ENCODE results near the gene TOP2B. TPM values are rescaled to one million over a fixed set of nuclear protein-coding genes. Genes with fewer than 3 reads are reported as not detected.
A peak's percentile ranks its signal among the peaks of the same experiment; 100 is the strongest.

TOP2B gene
- total RNA-seq, 1 experiment from 2014 or later, result 88.7 TPM

GRCh38 chr3:25572919-25573385, 91.8 kb downstream of the TOP2B start:
- Mint-ChIP-seq H3K4me3 (ENCODE audit: unreplicated experiment) (no peak overlapping the region), H3K9me3 (ENCODE audit: unreplicated experiment) (no peaks in the 10 kb centered on the region), H3K27me3 (ENCODE audit: insufficient read depth, unreplicated experiment) (peaks cover 30% of the 10 kb centered on the region), H3K4me1 (ENCODE audit: insufficient read depth, unreplicated experiment) (peaks cover 8% of the 10 kb centered on the region), H3K36me3 (ENCODE audit: insufficient read depth, unreplicated experiment) (no peaks in the 10 kb centered on the region), H3K27ac (ENCODE audit: low read depth, unreplicated experiment) (no peak overlapping the region)
- TF ChIP-seq CTCF (IDR thresholded peaks at IDR 0.05; ENCODE audit: unreplicated experiment), result no peak
- intact Hi-C loops (cut with micrococcal nuclease), result no loop called here
- BruUV-seq (replicated peaks), result no TSS peak
- peak; percentile 37 for DNase-seq (ENCODE audit: unreplicated experiment)
- POLR2A ChIA-PET, result interaction anchor here (0.7 kb wide), 1 partner anchor 9 kb away, joined by 4 read pairs; no protein-coding TSS in a partner anchor
- CTCF ChIA-PET, result interaction anchor here (0.6 to 1.3 kb wide), 2 partner anchors 20 to 327 kb away, joined by 3 to 4 read pairs; no protein-coding TSS in a partner anchor

- POLR2A ChIA-PET, result interaction anchor here (0.7 kb wide), 1 partner anchor 9 kb away, joined by 4 read pairs; no protein-coding TSS in a partner anchor
- Mint-ChIP-seq H3K27me3 (ENCODE audit: insufficient read depth, unreplicated experiment) (peaks cover 24% of the 10 kb centered on the region), H3K36me3 (ENCODE audit: insufficient read depth, unreplicated experiment) (no peaks in the 10 kb centered on the region), H3K4me1 (ENCODE audit: insufficient read depth, unreplicated experiment) (peaks cover 8% of the 10 kb centered on the region), H3K27ac (ENCODE audit: low read depth, unreplicated experiment) (no peak overlapping the region), H3K4me3 (ENCODE audit: unreplicated experiment) (no peak overlapping the region), H3K9me3 (ENCODE audit: unreplicated experiment) (no peaks in the 10 kb centered on the region)
- no peak for TF ChIP-seq CTCF (IDR thresholded peaks at IDR 0.05; ENCODE audit: unreplicated experiment)
- CTCF ChIA-PET, result interaction anchor here (1.1 to 1.3 kb wide), 2 partner anchors 19 to 20 kb away, joined by 3 read pairs; no protein-coding TSS in a partner anchor
- intact Hi-C loops (cut with micrococcal nuclease), result no loop called here
- BruUV-seq (replicated peaks), result no TSS peak
- no peak for DNase-seq (ENCODE audit: unreplicated experiment)
Measured at GRCh38 chr3:25572336-25572735, 92.4 kb downstream of the TOP2B start.

- intact Hi-C loops (cut with micrococcal nuclease), result no loop called here
- Mint-ChIP-seq H3K27ac (ENCODE audit: low read depth, unreplicated experiment) (no peak overlapping the region), H3K27me3 (ENCODE audit: insufficient read depth, unreplicated experiment) (peaks cover 14% of the 10 kb centered on the region), H3K36me3 (ENCODE audit: insufficient read depth, unreplicated experiment) (no peaks in the 10 kb centered on the region), H3K9me3 (ENCODE audit: unreplicated experiment) (no peaks in the 10 kb centered on the region), H3K4me1 (ENCODE audit: insufficient read depth, unreplicated experiment) (peaks cover 8% of the 10 kb centered on the region), H3K4me3 (ENCODE audit: unreplicated experiment) (no peak overlapping the region)
- ChIA-PET POLR2A (no interaction called here), CTCF (interaction anchor here (0.6 to 1.1 kb wide), 3 partner anchors 20 to 798 kb away, joined by 3 to 4 read pairs (median 3); no protein-coding TSS in a partner anchor)
- DNase-seq (ENCODE audit: unreplicated experiment), result no peak
- no peak for TF ChIP-seq CTCF (IDR thresholded peaks at IDR 0.05; ENCODE audit: unreplicated experiment)
- BruUV-seq (replicated peaks), result no TSS peak
Measured at GRCh38 chr3:25571285-25571684, 93.4 kb downstream of the TOP2B start.

GRCh38 chr3:25568525-25569078, 96.1 kb downstream of the TOP2B start:
- TF ChIP-seq CTCF (IDR thresholded peaks at IDR 0.05; ENCODE audit: unreplicated experiment), result no peak
- H3K4me3 Mint-ChIP-seq (ENCODE audit: unreplicated experiment), result no peak overlapping the region
- H3K27me3 Mint-ChIP-seq (ENCODE audit: insufficient read depth, unreplicated experiment), result no peaks in the 10 kb centered on the region
- ChIA-PET POLR2A (interaction anchor here (0.6 kb wide), 1 partner anchor 623 kb away, joined by 3 read pairs; no protein-coding TSS in a partner anchor), CTCF (interaction anchor here (0.7 to 1.2 kb wide), 3 partner anchors 8 to 795 kb away, joined by 3 to 5 read pairs (median 4); no protein-coding TSS in a partner anchor)
- peaks cover 6% of the 10 kb centered on the region for H3K4me1 Mint-ChIP-seq (ENCODE audit: insufficient read depth, unreplicated experiment)
- DNase-seq (ENCODE audit: unreplicated experiment), result no peak
- H3K27ac Mint-ChIP-seq (ENCODE audit: low read depth, unreplicated experiment), result no peak overlapping the region
- no peaks in the 10 kb centered on the region for H3K9me3 Mint-ChIP-seq (ENCODE audit: unreplicated experiment)
- BruUV-seq (replicated peaks), result no TSS peak
- intact Hi-C loops (cut with micrococcal nuclease), result no loop called here
- H3K36me3 Mint-ChIP-seq (ENCODE audit: insufficient read depth, unreplicated experiment), result no peaks in the 10 kb centered on the region
